ENCODE results near the gene GPRC5C. TPM values are rescaled to one million over a fixed set of nuclear protein-coding genes. Genes with fewer than 3 reads are reported as not detected.
"Not testable (repeated sequence)": the region's sequence is repeated elsewhere in the genome, so short reads cannot be mapped to it uniquely, and the experiment has no call there.

Gene GPRC5C
- total RNA-seq, 1 donor from 2014 or later: 29.1 TPM

DNA sequence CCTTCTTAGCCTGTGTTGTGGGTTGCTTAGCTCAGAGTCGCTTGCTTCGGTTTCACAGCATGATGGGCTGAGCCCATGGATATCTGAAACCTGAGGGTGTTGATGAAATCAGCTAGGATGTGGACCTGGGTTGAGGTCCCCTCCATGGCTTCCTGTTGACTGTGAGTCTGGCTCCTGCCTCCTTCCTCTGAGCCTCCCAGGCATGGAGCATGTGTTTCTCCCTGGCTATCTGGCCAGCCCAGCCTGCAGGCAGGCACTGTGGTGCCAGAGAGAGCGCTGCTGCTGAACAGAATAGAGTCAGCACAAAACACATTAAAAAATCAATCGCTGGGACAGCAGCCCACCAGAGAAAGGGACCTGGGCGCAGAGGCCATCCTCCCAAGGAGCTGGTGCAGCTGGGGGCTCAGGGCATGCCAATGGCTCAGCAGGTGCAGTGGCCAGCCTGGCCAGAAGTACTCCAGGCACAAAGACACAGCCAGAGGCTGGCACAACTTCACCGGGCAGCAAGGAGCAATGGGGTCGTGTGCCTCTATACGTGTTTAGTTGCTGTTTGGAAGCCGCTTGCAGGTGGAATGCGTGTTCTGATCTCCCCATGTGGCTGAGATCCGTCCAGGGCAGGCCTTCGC lies 28.3 kb upstream of the GPRC5C start:
- intact Hi-C loops (cut with DNase I): no loop called here
- no peak overlapping the region for H3K27ac ChIP-seq
- TF ChIP-seq, protein P1, sequence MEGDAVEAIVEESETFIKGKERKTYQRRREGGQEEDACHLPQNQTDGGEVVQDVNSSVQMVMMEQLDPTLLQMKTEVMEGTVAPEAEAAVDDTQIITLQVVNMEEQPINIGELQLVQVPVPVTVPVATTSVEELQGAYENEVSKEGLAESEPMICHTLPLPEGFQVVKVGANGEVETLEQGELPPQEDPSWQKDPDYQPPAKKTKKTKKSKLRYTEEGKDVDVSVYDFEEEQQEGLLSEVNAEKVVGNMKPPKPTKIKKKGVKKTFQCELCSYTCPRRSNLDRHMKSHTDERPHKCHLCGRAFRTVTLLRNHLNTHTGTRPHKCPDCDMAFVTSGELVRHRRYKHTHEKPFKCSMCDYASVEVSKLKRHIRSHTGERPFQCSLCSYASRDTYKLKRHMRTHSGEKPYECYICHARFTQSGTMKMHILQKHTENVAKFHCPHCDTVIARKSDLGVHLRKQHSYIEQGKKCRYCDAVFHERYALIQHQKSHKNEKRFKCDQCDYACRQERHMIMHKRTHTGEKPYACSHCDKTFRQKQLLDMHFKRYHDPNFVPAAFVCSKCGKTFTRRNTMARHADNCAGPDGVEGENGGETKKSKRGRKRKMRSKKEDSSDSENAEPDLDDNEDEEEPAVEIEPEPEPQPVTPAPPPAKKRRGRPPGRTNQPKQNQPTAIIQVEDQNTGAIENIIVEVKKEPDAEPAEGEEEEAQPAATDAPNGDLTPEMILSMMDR (IDR thresholded peaks at IDR 0.05): no peak

DNA sequence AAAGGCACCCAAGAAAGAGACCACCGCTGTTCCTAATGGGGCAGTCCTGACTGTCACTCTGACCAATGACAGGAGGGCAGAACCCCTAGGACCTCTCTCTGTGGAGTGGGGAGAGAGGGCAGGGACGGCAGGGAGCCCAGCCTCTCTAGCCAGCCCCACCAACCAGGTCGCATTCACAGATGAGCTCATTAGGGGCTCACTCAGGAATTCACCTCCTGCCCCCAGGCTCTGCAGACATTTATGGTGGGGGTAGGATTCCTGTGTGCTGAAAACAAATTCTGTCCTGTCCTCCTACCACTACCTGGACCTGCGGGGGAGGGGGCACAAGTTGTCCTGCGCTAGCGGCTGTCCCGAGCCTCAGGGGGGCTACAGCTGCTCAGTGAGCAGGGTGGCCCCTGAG lies 27.7 kb upstream of the GPRC5C start:
- no peak overlapping the region for H3K27ac ChIP-seq
- no peaks in the 10 kb centered on the region for H3K36me3 ChIP-seq
- no peaks in the 10 kb centered on the region for H3K27me3 ChIP-seq
- no peaks in the 10 kb centered on the region for H3K4me1 ChIP-seq
- DNase-seq (ENCODE audit: low spot score in 2 of 2): no peak
- H3K4me3 ChIP-seq: no peak overlapping the region
- intact Hi-C loops (cut with DNase I): no loop called here
- H3K9me3 ChIP-seq: no peaks in the 10 kb centered on the region
- TF ChIP-seq, protein P1 (IDR thresholded peaks at IDR 0.05): no peak

More for the DNA sequence above, 28.3 kb upstream of the GPRC5C start:
- Histone ChIP-seq H3K27me3 (no peaks in the 10 kb centered on the region), H3K4me3 (no peak overlapping the region), H3K36me3 (no peaks in the 10 kb centered on the region), H3K9me3 (no peaks in the 10 kb centered on the region), H3K4me1 (no peaks in the 10 kb centered on the region)
- DNase-seq (ENCODE audit: low spot score in 2 of 2): no peak

DNA sequence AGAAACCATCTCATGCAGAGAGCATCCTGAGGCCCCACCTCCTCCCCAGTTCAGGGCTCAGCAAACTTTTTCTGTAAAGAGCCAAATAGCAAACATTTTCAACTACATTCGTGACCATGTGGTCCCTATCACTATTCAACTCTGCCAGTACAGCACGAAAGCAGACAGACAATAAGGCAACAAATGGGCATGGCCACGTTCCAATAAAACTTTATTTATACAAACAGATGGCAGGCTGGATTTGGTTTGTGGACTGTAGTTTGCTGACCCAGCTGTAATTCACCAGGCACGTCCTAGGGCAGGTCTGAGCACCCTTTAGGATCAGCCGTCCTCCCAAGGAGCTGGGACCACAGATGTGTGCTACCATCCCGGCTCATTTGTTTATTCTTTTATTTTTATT lies 27.1 kb upstream of the GPRC5C start:
- Histone ChIP-seq H3K36me3 (no peaks in the 10 kb centered on the region), H3K27me3 (no peaks in the 10 kb centered on the region), H3K4me1 (no peaks in the 10 kb centered on the region), H3K9me3 (no peaks in the 10 kb centered on the region), H3K27ac (no peak overlapping the region), H3K4me3 (no peak overlapping the region)
- TF ChIP-seq, protein P1 (IDR thresholded peaks at IDR 0.05): no peak
- no peak for DNase-seq (ENCODE audit: low spot score in 2 of 2)
- intact Hi-C loops (cut with DNase I): no loop called here

DNA sequence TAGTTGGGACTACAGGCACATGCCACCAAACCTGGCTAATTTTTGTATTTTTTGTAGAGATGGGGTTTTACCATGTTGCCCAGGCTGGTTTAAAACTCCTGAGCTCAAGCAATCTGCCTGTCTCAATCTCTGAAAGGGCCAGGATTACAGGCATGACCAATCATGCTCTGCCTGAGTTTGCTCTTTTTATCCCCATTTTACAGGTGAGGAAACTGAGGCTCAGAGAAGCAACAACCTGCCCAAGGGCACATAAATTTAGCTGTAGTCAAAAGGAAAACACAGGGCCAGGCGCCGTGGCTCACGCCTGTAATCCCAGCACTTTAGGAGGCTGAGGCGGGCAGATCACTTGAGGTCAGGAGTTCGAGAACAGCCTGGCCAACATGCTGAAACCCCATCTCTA lies 26.6 kb upstream of the GPRC5C start:
- H3K27ac ChIP-seq; H3K36me3 ChIP-seq; DNase-seq (ENCODE audit: low spot score in 2 of 2); intact Hi-C loops (cut with DNase I); H3K4me3 ChIP-seq; H3K27me3 ChIP-seq; H3K4me1 ChIP-seq; H3K9me3 ChIP-seq: not testable (repeated sequence)

DNA sequence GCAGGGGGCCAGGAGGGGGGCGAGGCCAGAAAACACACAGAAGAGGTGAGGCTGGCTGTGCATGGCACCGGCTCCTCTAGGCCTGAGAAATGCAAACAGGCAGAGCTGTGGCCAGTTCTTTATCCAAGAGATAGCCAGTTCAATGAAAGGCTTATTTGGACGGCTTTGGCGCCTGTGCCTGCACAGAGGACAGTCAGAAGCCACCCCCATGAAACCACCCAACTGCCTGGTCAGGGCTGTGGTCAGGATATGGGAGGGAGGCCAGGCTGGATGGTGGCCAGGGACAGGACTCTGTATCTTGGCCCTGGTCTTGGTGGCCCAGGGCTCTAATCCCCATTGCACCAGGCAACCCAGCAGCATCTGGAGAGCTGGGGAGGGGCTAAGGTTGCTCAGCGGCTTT lies 24.5 kb upstream of the GPRC5C start:
- Histone ChIP-seq H3K9me3 (no peaks in the 10 kb centered on the region), H3K4me1 (no peaks in the 10 kb centered on the region), H3K27me3 (no peaks in the 10 kb centered on the region), H3K36me3 (no peaks in the 10 kb centered on the region), H3K27ac (no peak overlapping the region), H3K4me3 (no peak overlapping the region)
- TF ChIP-seq, protein P1 (IDR thresholded peaks at IDR 0.05): no peak
- no peak for DNase-seq (ENCODE audit: low spot score in 2 of 2)
- intact Hi-C loops (cut with DNase I): no loop called here

DNA sequence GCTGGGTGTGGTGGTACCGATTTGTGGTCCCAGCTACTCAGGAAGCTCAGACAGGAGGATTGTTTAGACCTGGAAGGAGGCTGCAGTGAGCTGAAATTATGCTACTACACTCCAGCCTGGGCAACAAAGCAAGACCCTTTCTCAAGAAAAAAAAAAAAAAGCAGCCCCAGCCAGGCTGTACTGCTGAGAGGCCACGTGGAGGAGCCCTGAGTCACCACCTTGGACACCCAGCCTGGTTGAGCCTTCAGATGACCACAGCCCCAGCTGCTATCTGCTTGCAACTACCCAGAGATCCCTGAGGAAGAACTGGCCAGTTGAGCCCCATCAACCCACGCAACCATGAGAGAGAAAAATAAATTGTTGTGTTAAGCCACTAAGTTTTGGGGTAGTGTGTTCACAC lies 23.6 kb upstream of the GPRC5C start:
- Histone ChIP-seq H3K4me1 (no peaks in the 10 kb centered on the region), H3K4me3 (no peak overlapping the region), H3K27me3 (no peaks in the 10 kb centered on the region), H3K27ac (no peak overlapping the region), H3K36me3 (no peaks in the 10 kb centered on the region), H3K9me3 (no peaks in the 10 kb centered on the region)
- no peak for DNase-seq (ENCODE audit: low spot score in 2 of 2)
- TF ChIP-seq, protein P1 (IDR thresholded peaks at IDR 0.05): peak in 1 of 3 experiments; percentile 5
- intact Hi-C loops (cut with DNase I): no loop called here
